Lung (tissue), 12 donors: ENCODE data around the gene LMF1. TPM values are rescaled to one million over a fixed set of nuclear protein-coding genes. Genes with fewer than 3 reads are reported as not detected.

Experiments
- ATAC-seq: fragments of 200-7000 bp; cut with Tn5 transposase; one replicate; pipeline ENCODE4 v1.9.1; 2020; ENCODE audit warnings: moderate number of reproducible peaks; ENCODE audit not compliant: insufficient read depth, low FRiP score
- DNase-seq, 3 donors: peaks; one replicate each; pipeline ENCODE4 v3.0.0-alpha.2; 2013 to 2017
- H3K27ac ChIP-seq, 2 donors: one replicate each; pipeline ENCODE4 v1.5.1; 2013; ENCODE audit warnings: mild to moderate bottlenecking in 2 of 2, moderate library complexity in 2 of 2, control low read depth in 1 of 2, inconsistent platforms in 1 of 2, low read depth in 1 of 2, low read length in 1 of 2
- H3K27me3 ChIP-seq, 3 donors: one replicate each; pipeline ENCODE4 v1.5.1; 2013; ENCODE audit warnings: low read length in 2 of 3; ENCODE audit not compliant: control insufficient read depth in 3 of 3, insufficient read depth in 3 of 3
- H3K36me3 ChIP-seq, 4 donors: one replicate each; pipeline ENCODE4 v1.5.1; 2013; ENCODE audit warnings: low read length in 4 of 4, mild to moderate bottlenecking in 1 of 4, moderate library complexity in 1 of 4; ENCODE audit not compliant: control insufficient read depth in 4 of 4, insufficient read depth in 4 of 4
- H3K4me1 ChIP-seq, 5 donors: one replicate each; pipeline ENCODE4 v1.5.1; 2013; ENCODE audit warnings: low read length in 5 of 5, mild to moderate bottlenecking in 2 of 5, moderate library complexity in 1 of 5; ENCODE audit not compliant: control insufficient read depth in 5 of 5, insufficient read depth in 5 of 5
- H3K4me3 ChIP-seq: one replicate; pipeline ENCODE4 v1.5.1; 2013; ENCODE audit warnings: mild to moderate bottlenecking, control low read depth, moderate library complexity
- H3K9ac ChIP-seq, 2 donors: one replicate each; pipeline ENCODE4 v1.5.1; 2013; ENCODE audit warnings: low read length in 2 of 2, control low read depth in 1 of 2; ENCODE audit not compliant: insufficient read depth in 1 of 2
- H3K9me3 ChIP-seq, 4 donors: one replicate each; pipeline ENCODE4 v1.5.1; 2013; ENCODE audit warnings: low read length in 3 of 4, mild to moderate bottlenecking in 1 of 4, moderate library complexity in 1 of 4; ENCODE audit not compliant: control insufficient read depth in 4 of 4, insufficient read depth in 3 of 4
- WGBS, 2 donors: extraction: QIAGEN DNeasy Blood & Tissue Kit; methylation state at CpG; one replicate each; pipeline ENCODE4 v1.1.7; 2013; 5-methylcytosine and 5-hydroxymethylcytosine counted together
- polyA plus RNA-seq, 2 donors: library from polyadenylated mRNA; stranded (reverse); fragments of 200-250 nt; gene quantifications; one replicate each; pipeline ENCODE4 v1.2.1, GENCODE V29; 2013
- total RNA-seq, 2 donors: library from RNA; depleted of rRNA in 1 of 2; stranded (reverse); fragments of >200 nt in 1 of 2; gene quantifications; one replicate each; pipeline ENCODE4 v1.2.1, GENCODE V29; 2014 to 2021
- TF ChIP-seq, protein P1 (sequence below): IDR thresholded peaks from 2 replicates; pipeline ENCODE4 v1.5.1; 2012; ENCODE audit warnings: mild to moderate bottlenecking; ENCODE audit errors: control extremely low read depth, extremely low read depth
- donor health status: control.
- donor health status: control.
- donor health status: Bipolar disorder and iron deficiency.
- donor health status: healthy.
- donor health status: DM: yes; HTN: yes; CAD: no.

Gene LMF1
- total and polyA plus RNA-seq, 4 donors: 9.1 to 23.7 (median 20.6) TPM

DNA sequence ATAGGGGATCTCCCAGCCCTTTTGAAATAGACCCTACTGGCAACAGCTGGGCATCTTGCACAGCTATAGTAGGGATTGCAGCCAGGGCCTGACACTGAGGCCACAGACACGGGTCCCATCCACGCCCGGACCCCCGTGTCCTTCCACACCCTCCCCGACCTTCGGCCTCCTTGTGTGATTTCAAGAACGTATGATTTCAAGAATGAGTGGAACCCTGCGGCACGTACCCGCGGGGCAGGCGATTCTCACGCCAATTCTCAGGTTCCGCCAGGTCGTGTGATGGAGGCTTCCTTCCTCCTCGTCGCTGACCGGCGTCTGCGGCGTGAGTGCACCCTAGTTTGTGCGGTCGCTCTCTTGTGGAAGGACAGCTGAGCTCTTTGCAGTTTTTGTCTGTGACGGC is 114.0 kb downstream of the LMF1 start:
- DNase-seq (no peak), ATAC-seq (no peak)
- Histone ChIP-seq H3K27me3 (no peaks in the 10 kb centered on the region), H3K9me3 (peaks cover 0 to 3% (median 0%) of the 10 kb centered on the region in 4 donors), H3K4me1 (no peaks in the 10 kb centered on the region), H3K27ac (no peak overlapping the region), H3K4me3 (no peak overlapping the region), H3K9ac (no peak overlapping the region), H3K36me3 (peaks cover 0 to 3% (median under 1%) of the 10 kb centered on the region in 4 donors)
- TF ChIP-seq, protein P1, sequence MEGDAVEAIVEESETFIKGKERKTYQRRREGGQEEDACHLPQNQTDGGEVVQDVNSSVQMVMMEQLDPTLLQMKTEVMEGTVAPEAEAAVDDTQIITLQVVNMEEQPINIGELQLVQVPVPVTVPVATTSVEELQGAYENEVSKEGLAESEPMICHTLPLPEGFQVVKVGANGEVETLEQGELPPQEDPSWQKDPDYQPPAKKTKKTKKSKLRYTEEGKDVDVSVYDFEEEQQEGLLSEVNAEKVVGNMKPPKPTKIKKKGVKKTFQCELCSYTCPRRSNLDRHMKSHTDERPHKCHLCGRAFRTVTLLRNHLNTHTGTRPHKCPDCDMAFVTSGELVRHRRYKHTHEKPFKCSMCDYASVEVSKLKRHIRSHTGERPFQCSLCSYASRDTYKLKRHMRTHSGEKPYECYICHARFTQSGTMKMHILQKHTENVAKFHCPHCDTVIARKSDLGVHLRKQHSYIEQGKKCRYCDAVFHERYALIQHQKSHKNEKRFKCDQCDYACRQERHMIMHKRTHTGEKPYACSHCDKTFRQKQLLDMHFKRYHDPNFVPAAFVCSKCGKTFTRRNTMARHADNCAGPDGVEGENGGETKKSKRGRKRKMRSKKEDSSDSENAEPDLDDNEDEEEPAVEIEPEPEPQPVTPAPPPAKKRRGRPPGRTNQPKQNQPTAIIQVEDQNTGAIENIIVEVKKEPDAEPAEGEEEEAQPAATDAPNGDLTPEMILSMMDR: no peak
- WGBS, 2 donors: 97 to 98% methylated on average over 24 of the region's 24 CpGs

DNA sequence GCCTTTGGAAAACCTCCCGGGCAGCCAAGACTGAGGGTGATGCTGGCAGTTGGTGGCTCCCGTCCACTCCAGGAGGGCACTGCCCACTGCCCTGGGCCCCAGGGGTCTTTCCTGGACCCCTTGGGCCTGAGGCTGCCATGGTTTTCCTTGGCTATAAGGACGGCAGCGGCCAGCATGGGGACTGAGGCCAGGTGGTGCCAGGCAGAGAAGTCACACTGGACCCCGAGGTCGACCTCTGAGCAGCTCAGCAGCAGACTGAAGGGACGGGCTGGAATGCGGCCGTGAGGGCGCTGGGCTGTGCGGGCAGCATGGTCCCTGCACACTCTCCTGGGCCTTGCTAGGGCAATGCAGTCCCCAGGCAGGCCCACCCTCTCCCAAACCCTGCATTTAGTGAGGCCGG is 114.7 kb downstream of the LMF1 start:
- DNase-seq (no peak), ATAC-seq (no peak)
- TF ChIP-seq, protein P1: no peak
- no peak overlapping the region for H3K27ac ChIP-seq
- peaks cover 0 to 3% (median under 1%) of the 10 kb centered on the region in 4 donors for H3K36me3 ChIP-seq
- H3K4me1 ChIP-seq: no peaks in the 10 kb centered on the region
- H3K9ac ChIP-seq: no peak overlapping the region
- WGBS, 2 donors: 94 to 98% methylated on average over 10 to 12 of the region's 12 CpGs
- peaks cover 0 to 3% (median 0%) of the 10 kb centered on the region in 4 donors for H3K9me3 ChIP-seq
- no peak overlapping the region for H3K4me3 ChIP-seq
- H3K27me3 ChIP-seq: no peaks in the 10 kb centered on the region

DNA sequence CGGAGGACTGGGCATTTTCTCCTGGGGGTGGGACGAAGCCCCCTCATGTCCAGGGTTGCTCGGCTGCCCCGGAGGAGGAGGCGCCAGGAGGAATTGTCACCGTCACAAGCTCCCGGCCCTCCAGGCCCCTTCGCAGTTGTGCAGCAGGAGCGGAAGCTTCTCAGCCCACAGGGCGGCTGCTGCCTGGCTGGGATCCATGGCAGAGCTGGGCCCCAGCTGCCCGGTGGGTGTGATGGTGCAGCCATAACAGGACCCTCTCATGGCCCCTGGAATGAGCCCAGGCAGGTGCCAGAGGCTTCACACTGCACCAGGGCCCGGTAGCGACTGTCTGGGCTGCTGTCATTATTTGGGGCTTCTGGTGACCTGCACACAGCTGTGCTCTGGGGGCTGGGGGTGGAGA is 115.3 kb downstream of the LMF1 start:
- Histone ChIP-seq H3K9ac (no peak overlapping the region), H3K27me3 (no peaks in the 10 kb centered on the region), H3K4me1 (no peaks in the 10 kb centered on the region), H3K9me3 (peaks cover 0 to 6% (median 0%) of the 10 kb centered on the region in 4 donors), H3K4me3 (no peak overlapping the region), H3K27ac (no peak overlapping the region), H3K36me3 (peaks cover 0 to 3% (median under 1%) of the 10 kb centered on the region in 4 donors)
- TF ChIP-seq, protein P1: no peak
- no peak for DNase-seq
- ATAC-seq: no peak
- WGBS, 2 donors: 94 to 98% methylated on average over 10 to 13 of the region's 13 CpGs

DNA sequence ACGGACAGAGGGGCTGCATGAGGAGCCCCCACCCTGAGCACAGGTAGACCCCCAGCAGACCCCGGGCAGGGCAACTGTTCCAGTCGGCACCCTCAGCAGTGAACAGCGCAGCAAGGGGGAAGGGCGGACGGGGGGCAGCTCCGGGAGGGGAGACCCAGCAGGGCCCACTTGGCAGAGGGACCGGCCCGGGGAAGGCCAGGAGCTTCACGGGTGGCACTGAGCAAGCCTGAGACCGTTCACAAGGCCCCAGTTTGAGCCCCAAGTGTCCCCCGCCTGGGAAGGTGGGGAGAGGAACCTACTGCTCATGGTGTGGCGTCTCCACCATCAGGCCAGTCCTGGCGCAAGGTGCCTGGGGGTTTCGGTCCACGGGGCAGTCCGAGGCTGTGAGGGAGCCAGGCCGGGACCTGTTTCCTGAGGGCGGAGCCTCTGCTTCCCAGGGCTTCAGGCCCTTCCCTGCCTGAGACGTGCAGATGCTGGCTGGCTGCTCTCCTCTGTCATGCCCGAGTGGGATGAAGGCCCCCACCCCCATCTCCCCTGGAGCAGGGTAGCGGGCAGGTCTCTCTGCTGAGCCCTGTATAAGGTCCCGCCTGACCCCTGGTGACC is 115.9 kb downstream of the LMF1 start:
- TF ChIP-seq, protein P1: no peak
- H3K4me1 ChIP-seq: no peaks in the 10 kb centered on the region
- H3K27ac ChIP-seq: no peak overlapping the region
- no peaks in the 10 kb centered on the region for H3K27me3 ChIP-seq
- no peak overlapping the region for H3K9ac ChIP-seq
- H3K9me3 ChIP-seq: peaks cover 0 to 8% (median 0%) of the 10 kb centered on the region in 4 donors
- WGBS, 2 donors: 93 to 95% methylated on average over 23 of the region's 23 CpGs
- ATAC-seq (no peak), DNase-seq (no peak)
- peaks cover 0 to 3% (median under 1%) of the 10 kb centered on the region in 4 donors for H3K36me3 ChIP-seq
- no peak overlapping the region for H3K4me3 ChIP-seq
